NCI-H2107 treated with DMSO at 0.1 percent for 48 hours (cell line): ENCODE measurements around the gene TRIM24.
"Not testable (repeated sequence)": the region's sequence is repeated elsewhere in the genome, so short reads cannot be mapped to it uniquely, and the experiment has no call there.

Source experiments
- DNase-seq: peaks from one replicate; lab custom pipeline; 2025; ENCODE audit not compliant: unreplicated experiment; lab: John Stamatoyannopoulos, UW

The TRIM24 gene

GRCh38 chr7:138460176-138460648 lies at the start of gene TRIM24:
Gene TRIM24 (plus strand): TSS chr7:138460259. CDS start chr7:138460549, 290 bp downstream.
- DNase-seq, result peak; percentile 99

GRCh38 chr7:138412077-138412476 lies 48.0 kb upstream of the TRIM24 start:
- DNase-seq, result not testable (repeated sequence)

- DNase-seq, result not testable (repeated sequence)
These were observed 47.1 kb upstream of the TRIM24 start for GRCh38 chr7:138412921-138413320.

- DNase-seq, result no peak
These were observed 42.9 kb upstream of the TRIM24 start for GRCh38 chr7:138417078-138417700.

DNA sequence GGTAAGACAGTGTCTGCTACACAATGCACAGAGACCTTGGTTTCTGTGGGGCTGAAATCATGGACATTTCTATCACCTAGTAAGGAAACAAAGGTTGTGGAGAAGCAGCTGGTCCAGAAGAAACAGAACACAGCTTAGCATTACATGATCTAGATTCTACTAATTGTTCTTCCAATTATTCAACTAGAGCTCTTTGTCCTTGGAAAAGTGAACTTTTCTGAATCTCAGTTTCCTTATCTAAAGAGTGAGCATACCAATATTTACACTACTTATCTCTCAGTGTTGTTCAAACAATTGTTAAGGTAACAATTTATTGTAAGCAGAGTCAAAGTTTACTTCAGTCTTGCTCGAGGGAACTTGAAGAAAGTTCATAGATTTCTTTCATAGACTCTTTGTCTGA lies 42.3 kb upstream of the TRIM24 start:
- DNase-seq, result no peak

DNA sequence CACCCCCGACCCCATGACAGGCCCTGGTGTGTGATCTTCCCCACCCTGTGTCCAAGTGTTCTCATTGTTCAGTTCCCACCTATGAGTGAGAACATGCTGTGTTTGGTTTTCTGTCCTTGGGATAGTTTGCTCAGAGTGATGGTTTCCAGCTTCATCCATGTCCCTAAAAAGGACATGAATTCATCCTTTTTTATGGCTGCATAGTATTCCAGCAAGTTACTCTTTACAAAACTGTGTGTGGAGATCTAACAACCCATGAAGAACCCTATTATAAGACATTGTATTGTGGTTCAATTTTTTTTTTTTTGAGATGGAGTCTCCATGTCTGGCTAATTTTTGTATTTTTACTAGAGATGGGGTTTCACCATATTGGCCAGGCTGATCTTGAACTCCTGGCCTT lies 41.7 kb upstream of the TRIM24 start:
- not testable (repeated sequence) for DNase-seq

GRCh38 chr7:138425026-138425425 lies 35.0 kb upstream of the TRIM24 start:
- DNase-seq, result no peak

- DNase-seq, result no peak
These were observed 30.3 kb upstream of the TRIM24 start for GRCh38 chr7:138429577-138430250.

- DNase-seq, result no peak
These were observed 28.5 kb upstream of the TRIM24 start for GRCh38 chr7:138431517-138431916.

DNA sequence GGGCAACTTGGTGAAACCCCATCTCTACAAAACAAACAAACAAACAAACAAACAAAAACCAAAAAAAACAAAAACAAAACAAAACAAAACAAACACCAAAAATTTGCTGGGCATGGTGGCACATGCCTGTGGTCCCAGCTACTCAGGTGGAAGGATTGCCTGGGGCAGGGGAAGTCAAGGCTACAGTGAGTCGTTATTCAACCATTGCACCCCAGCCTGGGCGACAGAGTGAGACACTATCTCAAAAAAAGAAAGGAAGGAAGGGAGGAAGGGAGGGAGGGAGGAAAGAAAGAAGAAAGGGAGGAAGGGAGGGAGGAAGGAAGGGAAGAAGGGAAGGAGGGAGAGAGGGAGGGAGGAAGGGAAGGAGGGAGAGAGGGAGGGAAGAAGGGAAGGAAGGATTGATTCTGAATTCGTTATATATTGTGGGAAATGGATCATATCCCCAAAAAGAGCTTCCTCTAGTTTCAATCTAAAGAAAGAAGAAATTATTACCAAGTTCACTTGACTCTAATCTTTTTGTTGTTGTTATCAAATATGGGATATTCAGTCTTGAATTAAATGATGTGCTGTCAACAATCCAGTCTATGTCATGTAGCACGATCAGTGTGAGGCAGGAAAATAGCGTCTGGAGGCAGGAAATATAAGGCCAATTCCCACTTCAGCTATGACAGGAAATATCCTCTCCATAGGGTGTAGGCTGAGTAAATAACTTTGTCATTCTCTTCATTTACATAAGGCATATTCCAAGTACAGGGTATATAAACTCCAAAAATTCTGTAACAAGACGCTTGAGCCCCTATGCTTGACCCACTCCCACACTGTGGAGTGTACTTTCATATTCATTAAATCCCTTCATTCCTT lies 26.2 kb upstream of the TRIM24 start:
- no peak for DNase-seq

DNA sequence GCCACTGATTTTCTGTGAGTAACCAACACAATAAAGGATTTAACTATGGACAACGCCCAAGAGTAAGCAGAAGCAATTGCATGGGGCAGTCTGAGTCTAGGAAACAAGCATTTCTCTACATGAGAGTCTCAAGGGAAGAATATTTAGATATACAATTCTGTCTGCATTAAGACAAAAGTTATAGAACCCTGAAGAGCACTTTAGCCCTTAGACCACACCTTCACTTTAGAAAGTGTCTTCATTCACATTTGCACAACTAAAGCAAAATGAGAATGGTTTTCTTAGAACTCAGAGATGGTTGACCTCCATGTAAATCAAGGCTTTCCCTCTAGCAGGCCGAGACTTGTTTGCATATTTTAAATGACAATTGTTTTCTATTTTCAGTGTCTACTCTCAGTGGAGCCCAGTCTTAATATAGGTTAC lies 25.5 kb upstream of the TRIM24 start:
- no peak for DNase-seq

GRCh38 chr7:138435231-138435919 lies 24.7 kb upstream of the TRIM24 start:
- no peak for DNase-seq

GRCh38 chr7:138436388-138436787 lies 23.7 kb upstream of the TRIM24 start:
- no peak for DNase-seq

- no peak for DNase-seq
These were observed 19.6 kb upstream of the TRIM24 start for GRCh38 chr7:138440460-138440859.

DNA sequence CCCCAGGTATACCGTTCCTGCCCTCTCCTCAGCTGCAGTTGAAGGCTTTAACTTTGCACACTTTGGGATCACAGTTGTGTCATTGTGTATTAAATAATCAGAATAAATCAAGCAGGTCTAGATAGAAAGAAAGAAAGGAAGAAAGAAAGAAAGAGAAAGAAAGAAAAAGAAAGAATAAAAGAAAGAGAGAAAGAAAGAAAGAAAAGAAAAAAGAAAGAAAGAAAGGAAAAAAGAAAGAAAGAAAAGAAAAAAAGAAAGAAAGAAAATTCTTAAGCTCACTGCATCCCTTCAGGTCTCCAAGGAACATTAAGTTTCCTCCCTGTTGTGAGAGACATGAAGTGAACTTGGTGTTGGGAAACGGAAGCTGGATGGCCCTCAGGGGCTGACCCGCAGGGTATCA lies 17.2 kb upstream of the TRIM24 start:
- DNase-seq, result no peak

DNA sequence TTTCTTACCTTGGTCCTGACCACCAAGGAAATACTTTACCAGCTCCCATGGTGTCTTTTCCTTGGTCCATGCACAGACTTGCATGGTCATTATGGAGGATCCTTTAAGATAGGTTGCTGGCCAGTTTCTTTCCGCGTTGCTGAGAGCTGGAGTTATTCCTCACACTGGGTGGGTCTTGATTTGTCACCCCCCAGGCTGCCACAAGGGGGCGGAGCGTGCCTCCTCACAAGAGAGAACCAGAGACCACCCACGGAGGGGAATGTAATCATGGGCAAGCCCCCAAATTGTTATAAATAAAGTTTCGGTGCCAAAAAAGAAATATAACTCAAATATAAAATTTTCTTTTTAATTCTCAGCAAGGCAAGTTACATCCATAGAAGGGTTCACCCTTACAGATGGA lies 10.5 kb upstream of the TRIM24 start:
- no peak for DNase-seq

DNA sequence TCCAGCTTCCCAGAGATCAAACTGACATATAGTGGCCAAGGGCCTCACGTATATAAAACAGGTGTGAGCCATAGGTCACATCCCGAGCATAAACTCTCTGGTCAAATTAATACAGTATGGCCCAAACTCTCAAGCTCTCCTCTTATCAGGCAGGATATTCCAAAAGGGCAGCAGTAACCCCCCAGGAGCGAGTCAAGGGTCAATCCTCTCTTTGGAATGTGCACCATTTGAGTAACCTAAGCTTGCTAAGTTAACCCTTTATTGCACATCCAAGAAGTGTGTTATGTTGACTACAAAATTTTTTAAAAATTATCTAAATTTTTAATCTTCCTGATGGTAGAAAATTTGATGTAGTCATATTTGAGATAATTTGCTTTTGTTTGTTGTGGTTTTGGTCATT lies 4.5 kb upstream of the TRIM24 start:
- DNase-seq, result no peak

- DNase-seq, result no peak
These were observed 3.8 kb upstream of the TRIM24 start for GRCh38 chr7:138456220-138456619.

DNA sequence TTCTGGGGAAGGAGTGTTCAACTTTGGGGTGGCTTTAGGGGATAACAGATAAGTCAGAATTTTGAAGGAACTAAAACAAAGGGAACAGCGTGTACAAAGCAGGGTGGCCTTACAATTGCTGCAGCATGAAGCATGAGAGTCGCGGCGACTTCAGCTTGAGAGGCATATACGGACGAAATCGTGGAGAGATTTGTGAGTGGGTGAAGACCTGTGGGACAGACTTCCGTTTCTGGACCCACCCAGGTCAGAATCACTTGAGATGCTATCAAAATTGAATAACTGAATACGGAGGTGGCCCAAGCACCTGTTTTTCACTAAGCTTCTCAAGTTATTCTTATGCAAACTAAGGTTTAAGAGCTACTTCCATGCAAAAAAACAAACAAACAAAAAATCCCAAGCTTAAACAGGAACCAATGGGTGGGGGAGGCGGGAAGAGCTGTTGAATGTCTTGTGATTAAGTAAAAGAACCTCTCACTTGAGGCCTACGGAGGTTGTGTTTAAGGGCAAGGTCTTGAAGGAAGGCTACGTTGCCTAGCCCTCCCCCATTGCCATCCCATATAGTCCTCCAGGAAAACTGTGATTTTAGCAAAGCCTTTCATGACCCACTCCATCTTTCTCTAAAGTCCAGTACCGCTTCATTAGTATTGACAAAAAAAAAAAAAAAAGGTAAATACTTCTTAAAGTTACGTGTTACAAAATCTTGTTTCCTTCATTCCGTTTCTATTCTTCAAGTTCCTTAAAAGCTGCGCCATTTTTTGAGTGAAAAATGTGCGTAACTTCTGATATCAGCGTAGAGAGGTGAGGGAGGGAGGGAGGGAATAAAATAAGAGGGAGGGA lies 1.3 kb upstream of the TRIM24 start:
- no peak for DNase-seq
